Right atrium auricular region (tissue), 2 donors: ENCODE data around the gene TAF4. TPM values are rescaled to one million over a fixed set of nuclear protein-coding genes. Genes with fewer than 3 reads are reported as not detected.

Experiments
- DNase-seq: peaks from one replicate; pipeline ENCODE4 v3.0.0-alpha.2; 2019; ENCODE audit warnings: low spot score
- H3K27ac ChIP-seq, 2 donors: fragments of 200-600 bp; sonication (generic); 1 replicate in 1 of 2; 2 replicates in 1 of 2; pipeline ENCODE4 v1.5.1; 2016 to 2019
- H3K27me3 ChIP-seq, 2 donors: fragments of 200-600 bp; sonication (generic); one replicate each; pipeline versions ENCODE4 v1.5.1 to v1.6.0; 2017 to 2019
- H3K36me3 ChIP-seq: fragments of 200-600 bp; sonication (generic); one replicate; pipeline ENCODE4 v1.5.1; 2016
- H3K4me1 ChIP-seq, 2 donors: fragments of 200-600 bp; sonication (generic); one replicate each; pipeline versions ENCODE4 v1.5.1 to v1.6.0; 2017 to 2019
- H3K4me3 ChIP-seq, 2 donors: fragments of 200-600 bp; sonication (generic); 1 replicate in 1 of 2; 2 replicates in 1 of 2; pipeline ENCODE4 v1.5.1; 2017 to 2019; ENCODE audit warnings: mild to moderate bottlenecking in 1 of 2, moderate library complexity in 1 of 2
- H3K9me3 ChIP-seq, 2 donors: fragments of 200-600 bp; sonication (generic); one replicate each; pipeline ENCODE4 v1.5.1; 2019
- CTCF ChIP-seq, 2 donors: fragments of 200-600 bp; sonication (generic); IDR thresholded peaks; one replicate each; pipeline ENCODE4 v1.5.1; 2019; ENCODE audit warnings: antibody characterized with exemption in 2 of 2
- total RNA-seq, 2 donors: library from RNA; depleted of rRNA; stranded (reverse); fragments of >200 nt; gene quantifications; one replicate each; pipeline ENCODE4 v1.1.0, GENCODE V29; 2016

TAF4 gene
- total RNA-seq, 2 donors from 2014 or later, result 8.3 to 18.0 TPM

DNA sequence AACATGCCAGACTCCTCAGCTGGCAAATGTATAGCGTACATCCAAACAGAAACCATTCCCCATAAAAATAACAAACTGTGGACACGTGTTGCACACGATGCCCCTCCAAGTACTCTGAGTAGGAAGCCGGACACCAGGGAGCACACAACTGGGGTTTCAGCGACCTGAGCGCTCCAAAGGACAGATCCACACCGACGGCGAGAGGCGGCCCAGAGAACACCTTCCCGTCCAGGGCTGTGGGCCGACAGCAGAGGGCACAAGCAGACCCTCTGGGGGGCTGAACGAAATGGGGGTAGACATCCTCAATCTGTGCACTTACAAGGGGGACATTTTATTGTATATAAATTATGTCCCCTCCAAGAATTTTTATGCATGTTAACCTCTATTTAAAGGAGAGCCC, 24.7 kb downstream of the TAF4 start:
- H3K9me3 ChIP-seq, result no peaks in the 10 kb centered on the region
- H3K36me3 ChIP-seq, result no peaks in the 10 kb centered on the region
- no peaks in the 10 kb centered on the region for H3K4me1 ChIP-seq
- DNase-seq, result no peak
- H3K27ac ChIP-seq, result no peak overlapping the region
- no peak overlapping the region for H3K4me3 ChIP-seq
- TF ChIP-seq CTCF (IDR thresholded peaks at IDR 0.05), result no peak
- no peaks in the 10 kb centered on the region for H3K27me3 ChIP-seq

- no peak overlapping the region for H3K4me3 ChIP-seq
Observed at GRCh38 chr20:62040381-62040922, 25.2 kb downstream of the TAF4 start.

GRCh38 chr20:62039738-62040137, 25.9 kb downstream of the TAF4 start:
- no peaks in the 10 kb centered on the region for H3K9me3 ChIP-seq
- TF ChIP-seq CTCF (IDR thresholded peaks at IDR 0.05), result no peak
- no peak overlapping the region for H3K27ac ChIP-seq
- H3K4me3 ChIP-seq, result no peak overlapping the region
- H3K36me3 ChIP-seq, result no peaks in the 10 kb centered on the region
- H3K27me3 ChIP-seq, result no peaks in the 10 kb centered on the region
- DNase-seq, result no peak
- H3K4me1 ChIP-seq, result no peaks in the 10 kb centered on the region

More at GRCh38 chr20:62040381-62040922, 25.2 kb downstream of the TAF4 start:
- Histone ChIP-seq H3K9me3 (no peaks in the 10 kb centered on the region), H3K27me3 (no peaks in the 10 kb centered on the region), H3K27ac (no peak overlapping the region), H3K36me3 (no peaks in the 10 kb centered on the region), H3K4me1 (no peaks in the 10 kb centered on the region)
- no peak for TF ChIP-seq CTCF (IDR thresholded peaks at IDR 0.05)
- no peak for DNase-seq

- H3K27ac ChIP-seq, result no peak overlapping the region
- H3K4me1 ChIP-seq, result peaks cover 0 to 17% of the 10 kb centered on the region in 2 donors
- H3K9me3 ChIP-seq, result no peaks in the 10 kb centered on the region
- H3K36me3 ChIP-seq, result no peaks in the 10 kb centered on the region
- H3K4me3 ChIP-seq, result no peak overlapping the region
- TF ChIP-seq CTCF (IDR thresholded peaks at IDR 0.05), result no peak
- DNase-seq, result no peak
- H3K27me3 ChIP-seq, result no peaks in the 10 kb centered on the region
Observed at GRCh38 chr20:62032609-62033368, 32.9 kb downstream of the TAF4 start.

- H3K4me1 ChIP-seq, result peaks cover 0 to 24% of the 10 kb centered on the region in 2 donors
- no peak overlapping the region for H3K4me3 ChIP-seq
- no peak for TF ChIP-seq CTCF (IDR thresholded peaks at IDR 0.05)
- no peaks in the 10 kb centered on the region for H3K27me3 ChIP-seq
- H3K9me3 ChIP-seq, result no peaks in the 10 kb centered on the region
- DNase-seq, result no peak
- no peaks in the 10 kb centered on the region for H3K36me3 ChIP-seq
- H3K27ac ChIP-seq, result no peak overlapping the region
Observed at GRCh38 chr20:62031462-62032092, 34.1 kb downstream of the TAF4 start.
